Raji (cell line): ENCODE measurements around the gene PCDHB13.
"Not testable (repeated sequence)": the region's sequence is repeated elsewhere in the genome, so short reads cannot be mapped to it uniquely, and the experiment has no call there.

Experiments used
- POLR2A ChIP-seq: IDR thresholded peaks from 2 replicates; pipeline ENCODE4 v1.6.1; 2011; ENCODE audit warnings: low read depth, low read length, control low read depth; ENCODE audit not compliant: insufficient read depth

PCDHB13 gene

DNA sequence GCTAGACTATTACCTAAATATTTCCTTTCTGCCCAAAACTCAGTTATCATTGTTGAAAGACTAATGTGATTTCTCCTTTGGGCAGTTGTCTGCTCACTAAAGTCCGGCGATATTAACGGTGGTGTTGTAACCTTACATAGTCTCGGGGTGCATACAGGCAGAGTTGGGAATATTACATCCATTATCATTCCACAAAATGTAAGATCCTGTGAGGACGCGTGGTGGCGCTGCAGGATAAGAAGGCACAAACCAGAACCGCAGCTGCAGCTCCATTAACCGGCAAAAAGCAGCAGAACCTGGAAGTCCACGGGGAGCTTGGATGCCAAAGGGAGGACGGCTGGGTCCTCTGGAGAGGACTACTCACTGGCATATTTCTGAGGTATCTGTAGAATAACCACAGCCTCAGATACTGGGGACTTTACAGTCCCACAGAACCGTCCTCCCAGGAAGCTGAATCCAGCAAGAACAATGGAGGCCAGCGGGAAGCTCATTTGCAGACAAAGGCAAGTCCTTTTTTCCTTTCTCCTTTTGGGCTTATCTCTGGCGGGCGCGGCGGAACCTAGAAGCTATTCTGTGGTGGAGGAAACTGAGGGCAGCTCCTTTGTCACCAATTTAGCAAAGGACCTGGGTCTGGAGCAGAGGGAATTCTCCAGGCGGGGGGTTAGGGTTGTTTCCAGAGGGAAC is at the start of gene PCDHB13:
Gene PCDHB13 (plus strand): TSS at position 264 of the 684 bp plus-strand sequence. CDS start 205 bp downstream, at position 469.
- not testable (repeated sequence) for TF ChIP-seq POLR2A

DNA sequence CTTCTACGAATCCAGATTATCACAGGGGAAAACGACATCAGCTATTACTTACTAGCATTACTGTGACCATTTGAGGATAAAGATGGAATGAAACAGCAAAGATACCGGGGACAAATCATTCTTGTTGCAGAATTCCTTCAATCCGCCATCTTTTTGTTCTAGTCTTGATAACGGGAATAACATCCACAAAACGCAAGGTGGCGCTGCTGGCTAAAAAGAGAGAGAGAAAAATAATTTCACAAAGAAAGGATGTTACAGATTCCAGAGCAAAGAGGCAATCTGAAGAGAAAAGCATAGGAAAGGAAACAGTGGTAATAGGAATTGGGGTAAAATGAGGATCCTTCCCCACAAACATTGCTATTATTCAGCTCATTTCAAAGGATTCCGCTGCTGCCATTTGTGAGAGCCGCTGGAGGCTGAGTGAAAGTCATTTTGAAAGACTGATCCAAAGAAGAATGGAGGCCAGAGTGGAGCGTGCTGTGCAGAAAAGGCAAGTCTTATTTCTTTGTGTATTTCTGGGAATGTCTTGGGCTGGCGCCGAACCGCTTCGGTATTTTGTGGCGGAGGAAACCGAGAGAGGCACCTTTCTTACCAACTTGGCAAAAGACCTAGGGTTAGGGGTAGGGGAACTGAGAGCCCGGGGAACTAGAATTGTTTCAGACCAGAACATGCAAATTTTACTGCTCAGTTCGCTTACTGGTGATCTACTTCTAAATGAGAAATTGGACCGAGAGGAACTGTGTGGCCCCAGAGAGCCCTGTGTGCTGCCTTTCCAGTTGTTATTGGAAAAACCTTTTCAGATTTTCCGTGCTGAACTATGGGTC is 41.1 kb upstream of the PCDHB13 start, which contains the start of gene PCDHB7:
Gene PCDHB7 (plus strand): TSS at position 264 of the 824 bp plus-strand sequence. CDS start 192 bp downstream, at position 456.
- no peak for TF ChIP-seq POLR2A

DNA sequence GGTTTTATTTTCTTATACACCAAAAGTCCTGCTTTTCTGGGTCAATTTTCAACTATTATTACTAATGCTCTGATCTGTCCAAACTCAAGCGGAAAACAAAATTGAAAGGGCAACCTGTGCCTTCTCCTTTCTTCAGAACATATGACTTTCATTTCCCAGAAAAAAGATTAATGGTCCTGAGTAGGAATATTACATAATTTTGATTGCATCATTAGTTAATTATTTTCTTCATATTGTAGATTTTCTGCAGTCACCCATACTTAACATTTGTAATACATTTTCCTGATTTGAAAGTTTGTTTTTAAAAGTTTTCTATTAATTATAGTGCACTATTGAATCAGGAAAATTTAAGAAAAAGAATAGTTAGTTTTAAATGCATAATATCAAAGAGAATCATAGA is 37.8 kb upstream of the PCDHB13 start:
- no peak for TF ChIP-seq POLR2A

DNA sequence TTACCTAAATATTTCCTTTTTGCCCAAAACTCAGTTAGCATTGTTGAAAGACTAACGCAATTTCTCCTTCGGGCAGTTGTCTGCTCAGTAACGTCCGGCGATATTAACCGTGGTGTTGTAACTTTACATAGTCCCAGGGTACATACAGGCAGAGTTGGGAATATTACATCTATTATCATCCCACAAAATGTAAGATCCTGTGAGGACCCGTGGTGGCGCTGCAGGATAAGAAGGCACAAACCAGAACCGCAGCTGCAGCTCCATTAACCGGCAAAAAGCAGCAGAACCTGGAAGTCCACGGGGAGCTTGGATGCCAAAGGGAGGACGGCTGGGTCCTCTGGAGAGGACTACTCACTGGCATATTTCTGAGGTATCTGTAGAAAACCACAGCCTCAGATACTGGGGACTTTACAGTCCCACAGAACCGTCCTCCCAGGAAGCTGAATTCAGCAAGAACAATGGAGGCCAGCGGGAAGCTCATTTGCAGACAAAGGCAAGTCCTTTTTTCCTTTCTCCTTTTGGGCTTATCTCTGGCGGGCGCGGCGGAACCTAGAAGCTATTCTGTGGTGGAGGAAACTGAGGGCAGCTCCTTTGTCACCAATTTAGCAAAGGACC is 36.0 kb upstream of the PCDHB13 start, which contains the start of gene PCDHB8:
Gene PCDHB8 (plus strand): TSS at position 214 of the 615 bp plus-strand sequence. CDS start 245 bp downstream, at position 459.
- TF ChIP-seq POLR2A, result not testable (repeated sequence)

DNA sequence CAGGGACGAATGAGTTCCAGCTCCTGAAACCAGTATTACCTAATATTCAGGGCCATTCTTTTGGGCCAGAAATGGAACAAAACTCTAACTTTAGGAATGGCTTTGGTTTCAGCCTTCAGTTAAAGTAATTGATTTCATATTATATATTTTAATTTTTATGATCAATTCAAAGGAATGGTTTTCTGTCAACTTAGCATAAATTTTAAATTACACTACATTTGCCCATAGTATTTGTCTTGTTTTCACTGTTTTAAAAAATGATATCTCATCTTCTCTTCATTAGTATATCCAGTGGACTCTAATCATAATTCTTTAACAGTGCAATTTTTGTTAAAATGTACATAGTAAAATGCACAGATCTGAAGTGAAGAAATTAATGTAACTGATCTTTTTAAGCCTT is 33.4 kb upstream of the PCDHB13 start:
- no peak for TF ChIP-seq POLR2A

DNA sequence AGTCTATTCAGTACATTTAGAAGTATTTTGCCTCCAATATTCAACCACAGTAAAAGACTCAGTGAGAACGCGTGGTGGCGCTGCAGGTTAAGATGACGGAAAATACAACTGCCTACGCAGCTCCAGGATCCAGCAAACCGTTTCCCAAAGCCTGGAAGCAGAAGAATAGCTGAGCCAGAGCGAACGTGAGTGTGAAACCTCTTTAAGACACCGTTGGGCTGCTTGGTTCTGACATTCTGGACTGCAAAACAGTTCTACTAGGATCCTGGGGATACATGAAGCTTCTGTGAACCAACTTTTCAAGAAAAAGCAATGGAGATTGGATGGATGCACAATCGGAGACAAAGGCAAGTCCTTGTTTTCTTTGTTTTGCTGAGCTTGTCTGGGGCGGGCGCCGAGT is 31.5 kb upstream of the PCDHB13 start, which contains the start of gene PCDHB16:
Gene PCDHB16 (plus strand): TSS at position 140 of the 400 bp plus-strand sequence. CDS start 173 bp downstream, at position 313.
- no peak for TF ChIP-seq POLR2A

DNA sequence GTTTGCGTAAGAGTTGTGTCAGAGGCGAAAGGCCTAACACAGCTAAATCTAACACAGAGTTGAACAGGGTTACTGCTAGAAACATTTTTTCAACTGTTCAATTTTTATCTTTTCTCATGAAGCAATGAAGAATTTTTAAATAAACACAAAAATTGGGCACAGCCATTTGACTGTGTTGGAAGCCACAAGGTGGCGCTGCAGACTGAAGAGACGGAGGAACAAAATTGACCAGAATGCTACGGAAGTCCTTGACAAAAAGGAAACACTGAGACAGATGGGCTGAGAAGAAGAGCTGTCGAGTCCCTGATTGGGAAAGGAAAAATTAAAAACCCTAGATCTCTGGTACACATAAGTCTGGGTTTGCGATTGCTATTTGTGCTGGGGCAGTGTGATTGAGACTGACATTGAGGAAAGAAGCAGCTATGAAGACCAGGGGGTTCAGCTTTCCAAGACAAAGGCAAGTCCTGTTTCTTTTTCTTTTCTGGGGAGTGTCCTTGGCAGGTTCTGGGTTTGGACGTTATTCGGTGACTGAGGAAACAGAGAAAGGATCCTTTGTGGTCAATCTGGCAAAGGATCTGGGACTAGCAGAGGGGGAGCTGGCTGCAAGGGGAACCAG is 26.7 kb upstream of the PCDHB13 start, which contains the start of gene PCDHB9:
Gene PCDHB9 (plus strand): TSS at position 265 of the 616 bp plus-strand sequence. CDS start 158 bp downstream, at position 423.
- no peak for TF ChIP-seq POLR2A

DNA sequence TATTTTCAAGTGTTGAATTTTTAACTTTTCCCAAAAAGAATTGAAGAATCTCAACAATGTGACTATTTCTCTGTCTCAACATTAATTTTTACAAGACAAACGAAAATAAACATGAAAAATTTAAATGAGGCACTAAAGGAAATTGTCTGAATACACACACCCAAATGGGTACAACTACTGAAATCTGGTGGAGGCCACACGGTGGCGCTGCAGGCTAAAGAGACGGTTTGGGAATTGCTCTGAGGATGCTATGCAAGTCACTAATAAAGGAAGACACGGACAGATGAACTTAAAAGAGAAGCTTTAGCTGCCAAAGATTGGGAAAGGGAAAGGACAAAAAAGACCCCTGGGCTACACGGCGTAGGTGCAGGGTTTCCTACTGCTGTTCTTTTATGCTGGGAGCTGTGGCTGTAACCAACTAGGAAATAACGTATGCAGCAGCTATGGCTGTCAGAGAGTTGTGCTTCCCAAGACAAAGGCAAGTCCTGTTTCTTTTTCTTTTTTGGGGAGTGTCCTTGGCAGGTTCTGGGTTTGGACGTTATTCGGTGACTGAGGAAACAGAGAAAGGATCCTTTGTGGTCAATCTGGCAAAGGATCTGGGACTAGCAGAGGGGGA is 21.5 kb upstream of the PCDHB13 start, which contains the start of gene PCDHB10:
Gene PCDHB10 (plus strand): TSS at position 244 of the 616 bp plus-strand sequence. CDS start 200 bp downstream, at position 444.
- TF ChIP-seq POLR2A, result no peak

DNA sequence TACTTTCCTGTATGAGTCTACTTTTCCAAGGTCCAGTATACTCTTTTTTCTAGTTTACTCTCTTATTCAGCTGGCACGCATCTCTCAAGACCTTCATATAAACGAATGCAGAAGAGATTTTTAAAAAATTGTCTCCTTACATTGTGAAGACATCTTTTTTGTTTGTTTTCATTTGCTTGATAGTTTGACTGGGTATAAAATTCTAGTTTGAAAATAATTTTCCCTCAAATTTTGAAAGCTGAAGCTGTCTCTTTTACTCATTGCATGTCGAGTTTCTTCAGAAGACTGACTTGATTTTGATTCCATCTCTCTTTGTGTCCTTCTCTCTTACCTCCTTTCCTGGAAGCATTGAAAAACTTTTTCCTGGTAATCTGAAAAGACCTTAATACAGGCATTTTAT is 17.4 kb upstream of the PCDHB13 start:
- TF ChIP-seq POLR2A, result no peak

DNA sequence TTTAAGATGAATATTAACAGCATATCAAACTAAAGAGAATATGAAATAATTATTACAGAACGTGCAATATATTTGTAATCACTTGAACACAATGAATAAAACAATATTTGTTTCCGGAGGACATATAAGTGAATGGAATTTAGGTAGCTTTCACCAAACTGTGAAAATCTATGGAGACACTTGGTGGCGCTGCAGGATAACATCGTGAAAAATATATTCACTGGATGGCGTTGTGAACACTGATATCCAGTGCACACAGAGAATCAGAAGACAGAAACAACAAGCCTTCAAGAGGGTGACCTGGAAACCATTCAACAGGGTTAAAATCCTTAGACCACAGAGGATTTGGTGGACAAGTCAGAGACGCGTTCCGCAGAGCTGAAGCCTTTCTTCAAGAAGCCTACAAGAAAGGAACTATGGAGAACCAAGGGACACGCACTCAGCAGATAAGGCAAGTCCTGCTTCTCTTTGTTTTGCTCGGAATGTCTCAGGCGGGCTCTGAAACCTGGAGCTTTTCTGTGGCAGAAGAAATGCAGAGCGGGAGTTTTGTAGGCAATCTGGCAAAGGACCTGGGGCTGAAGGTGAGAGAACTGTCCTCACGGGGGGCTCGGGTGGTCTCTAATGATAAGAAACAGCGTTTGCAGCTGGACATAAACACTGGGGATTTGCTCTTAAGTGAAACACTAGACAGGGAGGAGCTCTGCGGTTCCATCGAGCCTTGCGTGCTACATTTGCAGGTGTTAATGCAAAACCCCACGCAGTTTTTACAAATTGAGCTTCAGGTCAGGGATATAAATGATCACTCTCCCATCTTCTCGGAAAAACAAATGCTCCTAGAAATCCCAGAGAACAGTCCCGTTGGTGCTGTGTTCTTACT is 14.1 kb upstream of the PCDHB13 start, which contains the start of gene PCDHB11:
Gene PCDHB11 (plus strand): TSS at position 269 of the 877 bp plus-strand sequence. CDS start 148 bp downstream, at position 417.
- TF ChIP-seq POLR2A, result no peak

DNA sequence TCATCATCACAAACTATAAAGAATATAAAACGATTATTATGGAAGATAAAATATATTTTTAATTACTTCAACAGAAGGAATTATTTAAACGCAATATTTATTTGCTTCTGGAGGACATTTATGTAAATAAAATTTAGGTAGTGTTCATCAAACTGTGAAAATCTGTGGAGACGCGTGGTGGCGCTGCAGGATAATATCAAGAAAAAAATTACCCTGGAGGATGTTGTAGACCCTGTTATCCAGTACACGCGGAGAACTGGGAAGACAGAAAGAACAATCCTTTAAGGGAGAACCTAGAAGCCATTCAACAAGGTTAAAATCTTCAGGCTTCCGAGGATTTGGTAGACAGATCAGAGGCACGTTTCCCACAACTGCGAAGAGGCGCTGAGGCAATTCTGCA is 5.2 kb upstream of the PCDHB13 start, which contains the start of gene PCDHB12:
Gene PCDHB12 (plus strand): TSS at position 242 of the 400 bp plus-strand sequence. CDS start 189 bp downstream, outside the sequence.
- no peak for TF ChIP-seq POLR2A

DNA sequence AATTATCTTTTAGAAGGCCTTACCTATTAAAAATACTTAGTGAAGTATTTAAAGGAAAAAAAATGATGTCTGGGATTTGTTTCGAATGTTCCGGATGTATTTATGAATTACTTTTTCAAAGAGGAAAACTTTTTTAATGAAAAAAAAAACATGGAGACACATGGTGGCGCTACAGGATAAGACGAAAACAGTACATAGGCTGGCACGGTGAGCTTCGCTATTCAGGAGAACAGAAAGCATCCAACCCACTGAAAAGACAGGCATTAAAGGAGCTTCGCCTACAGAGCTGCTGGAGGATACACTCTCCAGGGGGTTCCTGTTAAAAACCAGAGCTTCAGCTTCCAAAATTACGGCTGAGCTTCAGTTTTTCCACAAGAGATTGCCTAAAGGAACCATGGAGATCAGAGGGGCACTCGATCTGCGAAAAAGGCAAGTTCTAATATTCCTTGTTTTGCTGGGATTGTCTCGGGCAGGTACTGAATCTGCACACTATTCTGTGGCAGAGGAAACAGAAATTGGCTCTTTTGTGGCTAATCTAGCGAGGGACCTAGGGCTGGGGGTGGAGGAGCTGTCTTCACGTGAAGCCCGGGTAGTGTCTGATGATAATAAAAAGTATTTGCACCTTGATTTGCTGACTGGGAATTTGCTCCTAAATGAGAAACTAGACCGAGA is 9.5 kb downstream of the PCDHB13 start, which contains the start of gene PCDHB14:
Gene PCDHB14 (plus strand): TSS at position 232 of the 672 bp plus-strand sequence. CDS start 163 bp downstream, at position 395.
- no peak for TF ChIP-seq POLR2A
